Neural cell (in vitro differentiated cells): ENCODE results near the gene ACBD5. TPM values are rescaled to one million over a fixed set of nuclear protein-coding genes. Genes with fewer than 3 reads are reported as not detected.

Experiments used
- H2AFZ ChIP-seq: fragments of 200-600, 300-800 bp; sonication (generic), shearing (Covaris generic); 2 replicates; pipeline ENCODE4 v1.6.0; 2014; ENCODE audit warnings: low read depth, mild to moderate bottlenecking, antibody characterized with exemption, low read length, moderate library complexity
- H3F3A ChIP-seq: fragments of 200-600 bp; shearing (Covaris generic); 2 replicates; pipeline ENCODE4 v1.6.1; 2016; ENCODE audit warnings: mild to moderate bottlenecking, moderate library complexity, mixed read lengths, antibody characterized with exemption, low read length; ENCODE audit not compliant: insufficient read depth, poor library complexity, severe bottlenecking
- H3K27ac ChIP-seq: fragments of 200-600, 300-800 bp; sonication (generic), shearing (Covaris generic); 2 replicates; pipeline ENCODE4 v1.5.1; 2014; ENCODE audit warnings: mild to moderate bottlenecking, low read length, moderate library complexity
- H3K27me3 ChIP-seq: fragments of 300-800, 200-600 bp; sonication (generic), shearing (Covaris generic); 2 replicates; pipeline ENCODE4 v1.6.0; 2014; ENCODE audit warnings: mild to moderate bottlenecking, low read depth, low read length, moderate library complexity; ENCODE audit not compliant: insufficient read depth
- H3K36me3 ChIP-seq: fragments of 300-800, 200-600 bp; sonication (generic), shearing (Covaris generic); 2 replicates; pipeline ENCODE4 v1.5.1; 2014; ENCODE audit warnings: mild to moderate bottlenecking, antibody characterized with exemption, low read length, moderate library complexity; ENCODE audit not compliant: insufficient read depth
- H3K4me2 ChIP-seq: fragments of 300-800, 200-600 bp; sonication (generic), shearing (Covaris generic); 2 replicates; pipeline ENCODE4 v1.6.0; 2014; ENCODE audit warnings: mild to moderate bottlenecking, low read length
- H3K4me3 ChIP-seq: fragments of 300-800, 200-600 bp; sonication (generic), shearing (Covaris generic); 2 replicates; pipeline ENCODE4 v1.5.1; 2014; ENCODE audit warnings: mild to moderate bottlenecking, low read length, moderate library complexity
- H3K79me2 ChIP-seq: fragments of 200-600 bp; shearing (Covaris generic); replicated peaks from 2 replicates; pipeline ENCODE4 v1.6.0; 2014; ENCODE audit warnings: mild to moderate bottlenecking, low read length, moderate library complexity; ENCODE audit not compliant: insufficient read depth
- H3K9ac ChIP-seq: fragments of 300-800, 200-600 bp; sonication (generic), shearing (Covaris generic); 2 replicates; pipeline ENCODE4 v1.6.1; 2016; ENCODE audit warnings: mild to moderate bottlenecking, low read length, mixed read lengths
- H3K9me2 ChIP-seq: fragments of 200-600 bp; shearing (Covaris generic); 2 replicates; pipeline ENCODE4 v1.6.1; 2016; ENCODE audit warnings: mild to moderate bottlenecking, low read length, mixed read lengths; ENCODE audit not compliant: insufficient read depth
- H3K9me3 ChIP-seq: fragments of 200-600, 300-800 bp; sonication (generic), shearing (Covaris generic); 2 replicates; pipeline ENCODE4 v1.6.1; 2016; ENCODE audit warnings: mild to moderate bottlenecking, mixed run types, low read length, moderate library complexity, mixed read lengths
- H4K20me1 ChIP-seq: fragments of 200-600 bp; shearing (Covaris generic); 2 replicates; pipeline ENCODE4 v1.6.1; 2016; ENCODE audit warnings: mild to moderate bottlenecking, mixed run types; ENCODE audit not compliant: insufficient read depth
- CTCF ChIP-seq: fragments of 450-650 bp; IDR thresholded peaks from 2 replicates; pipeline ENCODE4 v1.5.1; 2014; ENCODE audit warnings: antibody characterized with exemption, mild to moderate bottlenecking, moderate library complexity; ENCODE audit not compliant: poor library complexity, severe bottlenecking
- EP300 ChIP-seq: fragments of 450-650 bp; conservative IDR thresholded peaks from 2 replicates; pipeline ENCODE4 v1.6.1; 2014; ENCODE audit warnings: antibody characterized with exemption, mild to moderate bottlenecking, moderate library complexity; ENCODE audit not compliant: poor library complexity, severe bottlenecking
- EZH2 ChIP-seq: fragments of 200-600, 300-800 bp; shearing (Covaris generic), sonication (generic); IDR thresholded peaks from 2 replicates; pipeline ENCODE4 v1.6.1; 2014; ENCODE audit warnings: antibody characterized with exemption, low read length, borderline replicate concordance, mild to moderate bottlenecking; ENCODE audit not compliant: insufficient read depth, poor library complexity, severe bottlenecking
- MXI1 ChIP-seq: fragments of 450-650 bp; conservative IDR thresholded peaks from 2 replicates; pipeline ENCODE4 v1.6.1; 2014; ENCODE audit warnings: antibody characterized with exemption, mild to moderate bottlenecking; ENCODE audit not compliant: poor library complexity, severe bottlenecking
- POLR2AphosphoS5 ChIP-seq: IDR thresholded peaks from 2 replicates; pipeline ENCODE4 v1.6.1; 2012
- RAD21 ChIP-seq: fragments of 450-650 bp; conservative IDR thresholded peaks from 2 replicates; pipeline ENCODE4 v1.6.1; 2014; ENCODE audit warnings: antibody characterized with exemption, mild to moderate bottlenecking, moderate library complexity
- REST ChIP-seq: IDR thresholded peaks from 2 replicates; pipeline ENCODE4 v1.6.1; 2012; ENCODE audit warnings: borderline replicate concordance
- SMC3 ChIP-seq: fragments of 450-650 bp; conservative IDR thresholded peaks from 2 replicates; pipeline ENCODE4 v1.6.1; 2014; ENCODE audit warnings: antibody characterized with exemption, mild to moderate bottlenecking, moderate library complexity; ENCODE audit not compliant: poor library complexity
- TAF1 ChIP-seq: IDR thresholded peaks from 2 replicates; pipeline ENCODE4 v1.6.1; 2012; ENCODE audit warnings: low read depth
- polyA plus RNA-seq: library from polyadenylated mRNA; depleted of rRNA; stranded (reverse); fragments of >200 nt; gene quantifications from 2 replicates; pipeline ENCODE4 v1.2.3, GENCODE V29; 2014

ACBD5 gene
- polyA plus RNA-seq, 1 donor from 2014 or later: 44.8 TPM

GRCh38 chr10:27197980-27198620 lies 42.5 kb downstream of the ACBD5 start:
- no peak for TF ChIP-seq POLR2AphosphoS5
- TF ChIP-seq SMC3: no peak
- no peak for TF ChIP-seq EP300
- TF ChIP-seq EZH2: no peak
- no peak for TF ChIP-seq MXI1
- no peak for TF ChIP-seq RAD21
- TF ChIP-seq REST: no peak
- TF ChIP-seq TAF1: no peak
- TF ChIP-seq CTCF: no peak
- Histone ChIP-seq H3K4me2 (no peak overlapping the region), H3K9ac (no peak overlapping the region), H3K79me2 (no peaks in the 10 kb centered on the region), H3K27me3 (no peaks in the 10 kb centered on the region), H3K4me3 (no peak overlapping the region), H3K27ac (no peak overlapping the region), H2AFZ (no peak overlapping the region), H3K9me3 (no peaks in the 10 kb centered on the region), H3K9me2 (no peaks in the 10 kb centered on the region), H3F3A (no peaks in the 10 kb centered on the region), H4K20me1 (no peaks in the 10 kb centered on the region), H3K36me3 (peaks cover 11% of the 10 kb centered on the region)

GRCh38 chr10:27192284-27192683 lies 48.3 kb downstream of the ACBD5 start:
- no peaks in the 10 kb centered on the region for H3K79me2 ChIP-seq
- no peak overlapping the region for H3K4me3 ChIP-seq
- H3K27ac ChIP-seq: no peak overlapping the region
- H3K36me3 ChIP-seq: no peaks in the 10 kb centered on the region
- no peaks in the 10 kb centered on the region for H3K27me3 ChIP-seq
- no peak overlapping the region for H3K4me2 ChIP-seq
- H3K9ac ChIP-seq: no peak overlapping the region
- H3K9me3 ChIP-seq: no peaks in the 10 kb centered on the region
- TF ChIP-seq REST (no peak), RAD21 (no peak), TAF1 (no peak), MXI1 (no peak), POLR2AphosphoS5 (no peak), EZH2 (no peak), EP300 (no peak), CTCF (no peak), SMC3 (no peak)
- no peak overlapping the region for H2AFZ ChIP-seq
- H3K9me2 ChIP-seq: no peaks in the 10 kb centered on the region
- no peaks in the 10 kb centered on the region for H3F3A ChIP-seq
- H4K20me1 ChIP-seq: no peaks in the 10 kb centered on the region
